GM10847 (cell line): ENCODE data around the gene ALDOA.

Experiments used
- POLR2A ChIP-seq: IDR thresholded peaks from 2 replicates; pipeline ENCODE4 v1.6.1; 2011; ENCODE audit not compliant: insufficient read length; ENCODE audit errors: extremely low read depth

The ALDOA gene

DNA sequence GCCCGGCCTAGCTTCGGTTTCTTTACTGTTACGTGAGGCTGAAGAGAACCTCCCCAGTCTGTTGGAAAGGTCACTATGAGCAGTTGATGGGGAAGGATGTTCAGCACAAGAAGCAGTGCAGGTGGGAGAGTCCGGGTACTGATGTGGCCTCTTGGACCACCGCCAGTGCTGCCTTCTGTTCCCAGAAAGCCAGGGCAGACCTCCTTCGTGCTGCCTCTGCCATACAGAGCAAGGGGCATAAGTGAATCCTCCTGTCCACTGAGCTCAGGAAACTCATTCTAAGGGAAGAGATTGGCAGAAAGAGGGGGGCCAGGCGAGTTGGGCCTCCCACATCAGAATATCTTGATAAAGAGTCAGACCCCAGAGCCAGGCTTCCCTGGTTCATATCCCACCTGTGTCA is 13.9 kb downstream of the ALDOA start:
- TF ChIP-seq POLR2A: no peak

DNA sequence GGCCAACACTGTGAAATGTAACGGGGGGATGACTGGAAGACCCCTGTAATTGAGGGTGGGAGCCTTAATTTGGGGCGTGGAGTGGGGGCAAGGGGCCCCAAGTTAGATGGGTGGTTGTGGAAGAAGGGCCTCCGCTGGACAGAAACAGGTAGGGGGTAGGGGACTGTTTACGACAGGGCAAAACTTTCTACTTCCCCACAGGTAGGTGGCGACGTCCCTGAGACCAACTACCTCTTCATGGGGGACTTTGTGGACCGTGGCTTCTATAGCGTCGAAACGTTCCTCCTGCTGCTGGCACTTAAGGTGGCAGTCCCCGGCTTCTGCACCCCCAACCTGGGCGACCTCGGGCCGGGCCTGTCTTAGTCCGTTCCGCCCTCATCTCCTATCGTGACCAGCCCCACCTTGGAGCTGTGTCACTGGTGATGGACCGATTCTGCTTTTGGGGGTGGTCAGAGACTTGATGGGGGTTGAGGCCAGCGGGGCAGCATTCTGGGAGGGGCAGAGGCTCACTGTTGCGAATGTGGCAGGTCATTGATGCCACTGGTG is 17.1 kb downstream of the ALDOA start:
- TF ChIP-seq POLR2A: no peak

DNA sequence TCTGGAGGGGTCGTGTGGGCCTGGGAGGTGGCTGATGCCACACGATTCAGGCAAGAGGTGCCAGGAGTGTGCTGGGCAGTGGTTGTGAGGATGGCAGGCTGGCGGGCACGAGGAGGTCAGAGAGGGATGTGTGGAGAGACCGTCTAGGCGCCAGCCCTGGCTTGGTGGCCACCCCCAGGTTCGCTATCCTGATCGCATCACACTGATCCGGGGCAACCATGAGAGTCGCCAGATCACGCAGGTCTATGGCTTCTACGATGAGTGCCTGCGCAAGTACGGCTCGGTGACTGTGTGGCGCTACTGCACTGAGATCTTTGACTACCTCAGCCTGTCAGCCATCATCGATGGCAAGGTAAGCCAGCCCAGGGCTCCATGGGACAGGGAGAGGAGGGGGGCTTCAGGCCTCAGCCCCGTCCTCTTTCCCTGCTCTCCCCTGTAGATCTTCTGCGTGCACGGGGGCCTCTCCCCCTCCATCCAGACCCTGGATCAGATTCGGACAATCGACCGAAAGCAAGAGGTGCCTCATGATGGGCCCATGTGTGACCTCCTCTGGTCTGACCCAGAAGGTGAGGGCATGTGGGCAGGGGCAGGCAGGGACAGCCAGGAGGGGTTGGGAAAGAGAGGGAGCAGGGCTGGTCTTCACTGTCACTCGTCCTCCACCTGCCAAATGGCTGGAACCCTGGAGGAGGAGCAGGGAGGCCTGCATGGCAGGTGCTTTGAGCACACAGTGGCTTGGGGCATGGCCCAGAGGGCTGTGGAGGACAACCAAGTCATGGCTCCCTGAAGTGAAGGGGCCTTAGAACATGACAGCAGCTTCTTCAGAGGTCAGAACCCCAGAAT is 17.9 kb downstream of the ALDOA start:
- no peak for TF ChIP-seq POLR2A

DNA sequence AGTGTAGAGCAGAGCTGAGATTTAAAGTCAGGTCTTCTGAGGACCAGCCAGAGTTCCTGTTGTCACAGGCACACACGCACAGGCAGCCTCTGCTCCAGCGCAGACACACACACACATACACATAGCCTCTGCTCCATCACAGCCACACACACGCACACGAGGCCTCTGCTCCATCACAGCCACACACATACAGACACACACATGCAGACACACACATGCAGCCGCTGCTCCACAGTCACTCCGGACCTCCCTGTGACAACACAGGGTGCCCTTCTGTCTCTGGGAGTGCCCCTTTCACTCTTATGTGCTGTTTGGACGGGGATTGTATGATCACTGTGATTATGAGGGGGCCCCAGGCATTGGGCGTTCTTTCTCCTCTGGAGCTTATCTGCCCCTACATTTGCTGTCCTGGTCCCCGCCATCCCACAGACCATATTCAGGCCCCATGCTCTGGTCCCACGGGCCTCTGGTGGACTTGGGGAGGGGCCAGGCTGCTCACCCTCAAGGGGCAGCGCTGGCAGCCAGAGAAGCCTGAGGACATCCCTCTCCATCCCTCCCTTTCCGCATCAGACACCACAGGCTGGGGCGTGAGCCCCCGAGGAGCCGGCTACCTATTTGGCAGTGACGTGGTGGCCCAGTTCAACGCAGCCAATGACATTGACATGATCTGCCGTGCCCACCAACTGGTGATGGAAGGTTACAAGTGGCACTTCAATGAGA is 18.7 kb downstream of the ALDOA start:
- no peak for TF ChIP-seq POLR2A

DNA sequence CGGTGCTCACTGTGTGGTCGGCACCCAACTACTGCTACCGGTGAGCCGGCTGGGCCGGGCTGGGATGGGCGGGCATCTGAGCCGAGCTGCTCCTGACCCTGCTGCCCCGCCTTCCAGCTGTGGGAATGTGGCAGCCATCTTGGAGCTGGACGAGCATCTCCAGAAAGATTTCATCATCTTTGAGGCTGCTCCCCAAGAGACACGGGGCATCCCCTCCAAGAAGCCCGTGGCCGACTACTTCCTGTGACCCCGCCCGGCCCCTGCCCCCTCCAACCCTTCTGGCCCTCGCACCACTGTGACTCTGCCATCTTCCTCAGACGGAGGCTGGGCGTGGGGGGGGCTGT is 19.2 kb downstream of the ALDOA start:
- no peak for TF ChIP-seq POLR2A

DNA sequence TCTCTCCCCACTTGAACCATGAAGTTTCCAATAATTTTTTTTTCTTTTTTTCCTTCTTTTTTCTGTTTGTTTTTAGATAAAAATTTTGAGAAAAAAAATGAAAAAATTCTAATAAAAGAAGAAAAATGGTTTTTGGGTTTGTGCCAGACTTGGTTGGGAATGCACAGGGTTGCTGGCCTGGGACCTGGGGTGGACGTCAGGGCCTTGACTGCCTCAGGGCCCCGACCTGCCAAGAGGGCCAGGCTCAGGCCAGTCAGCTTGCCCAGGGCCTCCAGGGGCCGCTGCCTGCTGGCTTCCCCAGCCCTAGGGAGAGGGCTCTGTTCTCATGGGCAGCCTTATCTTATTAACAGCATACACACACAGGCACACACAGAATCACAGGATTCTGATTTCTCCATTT is 19.7 kb downstream of the ALDOA start:
- TF ChIP-seq POLR2A: no peak

DNA sequence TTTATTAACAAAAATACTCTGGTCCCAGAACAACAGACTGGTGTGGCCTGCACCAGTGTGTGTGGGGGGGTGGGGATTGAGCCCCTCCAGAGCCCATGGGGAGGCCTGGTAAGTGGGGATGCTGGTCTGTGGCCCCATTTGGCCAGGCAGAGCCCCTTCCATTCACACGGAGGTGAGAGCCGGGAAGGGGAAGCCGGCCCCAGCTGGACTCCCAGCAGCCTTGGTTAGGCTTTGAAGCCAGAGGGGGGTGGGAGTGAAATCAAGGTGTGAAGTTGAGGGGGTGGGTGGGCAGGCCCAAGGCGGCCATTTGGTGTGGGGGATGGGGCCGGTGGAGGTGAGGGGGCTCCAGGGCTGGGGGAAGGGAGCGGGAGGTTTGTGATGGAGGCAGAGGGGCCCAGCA is 20.3 kb downstream of the ALDOA start:
- TF ChIP-seq POLR2A: no peak

DNA sequence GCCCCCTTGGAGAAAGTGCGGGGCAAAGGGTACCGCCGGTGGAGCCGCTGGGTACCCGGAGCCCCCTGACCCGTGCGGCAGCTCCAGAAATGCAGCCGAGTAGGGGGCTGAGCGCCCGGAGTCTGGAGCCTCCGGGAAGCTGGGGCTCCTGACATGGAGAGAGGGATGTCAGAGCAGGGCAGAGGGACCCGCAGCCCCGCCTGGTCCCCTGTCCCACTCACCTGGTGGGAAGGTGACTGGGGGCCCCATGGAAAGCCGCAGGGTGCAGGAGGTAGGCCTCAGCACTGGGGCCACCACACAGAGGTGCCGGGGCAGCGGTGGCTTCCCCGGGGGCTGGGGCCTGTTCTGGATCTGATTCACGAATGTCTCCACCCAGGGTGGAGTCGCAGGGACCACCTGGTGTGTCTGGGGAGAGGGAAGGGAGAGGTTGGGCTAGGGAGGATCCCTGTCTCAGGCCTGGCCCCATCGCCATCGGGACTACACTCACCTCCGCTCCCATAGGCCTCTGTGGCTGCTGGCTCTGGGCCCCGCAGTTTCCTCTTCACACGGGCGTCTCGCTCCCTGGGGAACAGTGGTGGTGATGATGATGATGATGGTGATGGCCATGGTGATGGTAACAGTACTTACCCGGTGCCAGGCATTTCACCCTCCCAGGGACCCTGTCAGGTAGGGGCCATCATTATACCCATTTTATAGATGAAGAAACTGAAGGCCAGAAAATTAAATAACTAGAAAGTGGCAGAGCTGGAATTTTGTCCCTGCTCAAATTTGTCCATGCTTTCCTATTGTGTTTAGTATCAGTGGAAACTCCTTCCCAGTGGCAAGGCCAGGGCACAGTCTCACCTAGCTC is 21.0 kb downstream of the ALDOA start:
- no peak for TF ChIP-seq POLR2A

DNA sequence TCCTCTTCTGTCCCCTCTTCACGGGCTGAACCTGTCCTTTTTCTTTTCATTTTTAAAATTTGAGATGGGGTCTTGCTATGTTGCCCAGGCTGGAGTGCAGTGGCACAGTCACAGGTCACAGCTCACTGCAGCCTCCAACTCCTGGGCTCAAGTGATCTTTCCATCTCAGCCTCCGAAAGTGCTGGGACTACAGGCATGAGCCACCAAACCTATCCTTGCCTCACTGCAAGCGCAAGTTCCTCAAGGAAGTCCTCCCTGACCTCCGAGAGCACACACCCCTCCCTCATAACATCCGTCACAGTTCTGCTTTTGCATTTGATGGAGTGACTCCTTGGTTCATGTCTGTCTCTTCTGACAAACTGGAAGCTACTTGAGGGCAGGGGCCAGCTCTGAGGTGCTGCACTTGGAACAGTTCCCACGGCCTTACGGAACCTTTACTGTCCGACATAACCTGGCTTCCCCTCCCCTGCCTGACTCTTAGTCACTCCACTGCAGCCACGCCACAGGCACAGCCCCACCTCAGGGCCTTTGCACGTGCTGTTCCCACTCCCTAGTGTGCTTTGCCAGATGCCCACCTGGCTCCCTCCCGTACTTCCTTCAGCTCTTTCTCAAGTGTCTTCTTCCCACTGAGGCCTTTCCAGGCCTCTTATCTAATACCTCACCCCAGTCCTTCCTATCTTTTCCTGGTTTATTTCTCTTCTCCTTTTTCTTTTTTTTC is 21.8 kb downstream of the ALDOA start:
- no peak for TF ChIP-seq POLR2A

DNA sequence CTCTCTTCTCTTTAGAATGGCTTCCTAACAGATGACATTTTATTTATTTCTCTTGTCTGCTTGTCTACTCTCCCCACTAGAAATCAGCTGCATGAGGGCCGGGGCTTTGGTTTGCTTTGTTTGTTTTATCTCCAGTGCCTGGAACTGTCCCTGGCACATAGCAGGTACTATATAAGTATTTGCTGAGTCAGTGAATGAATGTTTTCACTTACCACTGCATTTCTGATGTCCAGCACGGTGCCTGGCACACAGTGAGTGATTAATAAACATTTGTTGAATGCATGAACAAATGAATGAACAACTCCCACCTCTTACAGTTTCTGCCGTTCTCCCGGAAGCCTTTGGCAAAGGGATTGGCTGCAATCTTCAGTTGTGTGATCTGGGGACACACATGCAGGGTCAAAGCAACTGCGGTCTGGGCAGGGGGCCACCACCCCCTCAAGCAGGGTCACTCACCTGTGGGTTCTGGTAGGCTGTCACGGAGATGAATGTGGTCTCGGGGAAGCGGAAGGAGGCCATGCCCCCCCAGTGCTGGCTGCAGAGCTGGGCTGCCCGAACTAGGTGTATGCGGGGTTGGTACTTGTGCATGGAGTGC is 22.8 kb downstream of the ALDOA start:
- no peak for TF ChIP-seq POLR2A

DNA sequence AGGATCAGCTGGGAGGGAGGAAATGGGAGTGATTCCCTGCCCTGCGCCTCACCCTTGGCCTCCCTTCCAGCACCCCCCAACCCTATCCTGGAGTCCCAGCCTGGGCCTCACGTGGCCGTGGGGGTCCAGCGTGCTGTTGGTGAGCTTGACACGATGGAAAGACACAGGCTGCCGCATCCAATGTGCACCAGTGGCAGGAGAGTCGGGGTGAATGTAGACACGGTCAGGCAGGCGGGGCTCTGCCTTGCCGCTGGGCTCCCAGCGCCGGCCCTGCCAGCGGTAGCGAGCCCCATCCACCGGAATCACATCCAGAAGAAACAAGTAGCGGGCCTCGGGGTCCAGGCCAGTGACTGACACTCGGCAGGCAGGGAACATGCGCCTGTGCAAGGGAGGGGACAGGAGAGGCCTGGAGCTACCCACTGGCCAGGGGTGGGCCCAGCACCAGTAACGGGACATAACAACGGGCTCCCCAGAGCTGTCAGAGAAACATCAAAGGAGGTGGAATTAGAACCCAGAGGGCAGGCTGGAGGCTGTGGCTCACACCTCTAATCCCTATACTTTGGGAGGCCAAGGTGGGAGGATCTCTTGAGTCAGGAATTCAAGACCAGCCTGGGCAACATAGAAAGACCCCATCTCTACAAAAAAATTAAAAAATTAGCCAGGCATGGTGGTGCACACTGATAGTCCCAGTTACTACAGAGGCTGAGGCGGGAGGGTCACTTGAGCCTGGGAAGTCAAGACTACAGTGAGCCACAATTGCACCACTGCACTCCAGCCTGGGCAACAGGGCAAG is 23.5 kb downstream of the ALDOA start:
- TF ChIP-seq POLR2A: no peak

DNA sequence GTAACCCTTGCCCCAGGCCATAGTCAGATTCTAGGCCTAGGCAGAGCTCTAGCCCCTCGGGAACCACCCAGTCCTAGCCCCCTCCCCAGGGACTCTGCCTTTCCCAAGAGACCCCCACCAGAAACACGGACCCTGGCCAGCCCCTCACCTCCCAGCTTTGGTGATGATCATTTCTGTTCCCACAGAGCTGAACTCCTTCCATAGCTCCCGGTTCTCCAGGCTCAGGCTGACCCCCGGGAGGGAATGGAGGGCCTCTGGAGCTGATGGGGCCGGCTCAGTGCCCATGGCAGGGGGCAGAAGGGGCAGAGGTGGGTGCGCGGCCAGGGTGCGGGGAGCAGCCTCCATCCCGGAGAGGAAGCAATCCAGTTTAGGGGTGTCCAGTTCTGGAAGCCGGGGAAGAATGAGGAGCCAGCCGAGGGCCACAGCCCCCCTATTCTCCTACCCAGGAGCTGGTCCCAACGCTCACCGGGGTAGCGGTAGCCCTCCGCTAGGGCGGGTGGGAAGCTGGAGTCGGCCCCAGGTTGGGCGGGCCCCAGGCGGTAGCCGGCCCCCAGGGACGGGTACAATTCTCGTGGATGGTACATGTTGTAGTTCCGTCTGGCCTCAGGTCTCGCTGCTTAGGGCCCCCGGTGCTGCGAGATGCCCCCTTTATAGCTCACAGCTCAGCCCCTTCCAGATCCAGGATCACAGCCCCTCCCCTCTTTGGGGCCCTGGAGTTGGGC is 25.2 kb downstream of the ALDOA start:
- TF ChIP-seq POLR2A: no peak
